HEK293T (cell line): ENCODE measurements around the gene PAPSS1.

ENCODE experiments used
- CTBP1 ChIP-seq: fragments of 450-650 bp; IDR thresholded peaks from 2 replicates; pipeline ENCODE4 v1.6.1; 2016; ENCODE audit warnings: borderline replicate concordance
- ELF4 ChIP-seq: fragments of 450-650 bp; IDR thresholded peaks from 2 replicates; pipeline ENCODE4 v1.6.1; 2017; ENCODE audit warnings: antibody characterized with exemption
- FOXK2 ChIP-seq: fragments of 450-650 bp; IDR thresholded peaks from 2 replicates; pipeline ENCODE4 v1.6.1; 2016; ENCODE audit warnings: mild to moderate bottlenecking
- FOXM1 ChIP-seq: fragments of 450-650 bp; IDR thresholded peaks from 2 replicates; pipeline ENCODE4 v1.6.1; 2017; ENCODE audit warnings: mild to moderate bottlenecking, borderline replicate concordance
- L3MBTL2 ChIP-seq: fragments of 450-650 bp; conservative IDR thresholded peaks from 2 replicates; pipeline ENCODE4 v1.6.1; 2016; ENCODE audit warnings: mild to moderate bottlenecking
- NFRKB ChIP-seq: fragments of 450-650 bp; IDR thresholded peaks from 2 replicates; pipeline ENCODE4 v1.6.1; 2016; ENCODE audit warnings: mild to moderate bottlenecking, moderate library complexity
- SUZ12 ChIP-seq: fragments of 450-650 bp; IDR thresholded peaks from 2 replicates; pipeline ENCODE4 v1.6.1; 2016; ENCODE audit warnings: mild to moderate bottlenecking
- TARDBP ChIP-seq: fragments of 450-650 bp; IDR thresholded peaks from 2 replicates; pipeline ENCODE4 v1.6.1; 2016
- ZNF384 ChIP-seq: fragments of 450-650 bp; IDR thresholded peaks from 2 replicates; pipeline ENCODE4 v1.6.1; 2016
- TF ChIP-seq, protein P1 (sequence below): fragments of 450-650 bp; IDR thresholded peaks from 2 replicates; pipeline ENCODE4 v1.6.1; 2016

DNA sequence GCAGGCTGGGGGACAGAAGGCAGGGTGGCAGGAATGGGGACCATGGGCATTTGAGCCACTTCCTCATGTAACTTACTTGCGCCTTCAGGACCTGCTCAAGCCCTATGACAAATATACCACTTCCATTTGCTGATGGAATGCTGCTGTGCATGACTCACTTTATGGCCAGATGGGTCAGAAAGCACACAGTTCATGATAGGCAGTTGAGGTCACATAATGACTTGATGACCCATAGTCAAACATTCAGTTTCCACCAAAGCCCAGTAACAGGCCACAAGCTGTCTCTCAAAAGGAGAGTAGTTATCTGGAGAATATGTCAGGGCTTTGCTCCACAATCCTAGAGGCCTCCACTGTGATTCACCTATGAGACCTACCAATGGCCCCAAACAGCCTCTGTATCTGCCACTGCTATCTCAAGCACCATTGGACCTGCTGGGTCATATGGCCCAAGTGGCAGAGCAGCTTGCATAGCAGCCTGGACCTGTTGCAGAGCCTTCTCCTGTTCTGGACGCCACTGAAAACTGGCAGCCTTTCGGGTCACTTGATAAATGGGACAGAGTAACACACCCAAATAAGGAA is 5.3 kb upstream of the PAPSS1 start:
- TF ChIP-seq CTBP1, result no peak
- TF ChIP-seq ZNF384, result no peak
- TF ChIP-seq L3MBTL2, result no peak
- TF ChIP-seq NFRKB, result no peak
- no peak for TF ChIP-seq FOXM1
- no peak for TF ChIP-seq SUZ12
- TF ChIP-seq TARDBP, result no peak
- no peak for TF ChIP-seq ELF4
- TF ChIP-seq, protein P1, sequence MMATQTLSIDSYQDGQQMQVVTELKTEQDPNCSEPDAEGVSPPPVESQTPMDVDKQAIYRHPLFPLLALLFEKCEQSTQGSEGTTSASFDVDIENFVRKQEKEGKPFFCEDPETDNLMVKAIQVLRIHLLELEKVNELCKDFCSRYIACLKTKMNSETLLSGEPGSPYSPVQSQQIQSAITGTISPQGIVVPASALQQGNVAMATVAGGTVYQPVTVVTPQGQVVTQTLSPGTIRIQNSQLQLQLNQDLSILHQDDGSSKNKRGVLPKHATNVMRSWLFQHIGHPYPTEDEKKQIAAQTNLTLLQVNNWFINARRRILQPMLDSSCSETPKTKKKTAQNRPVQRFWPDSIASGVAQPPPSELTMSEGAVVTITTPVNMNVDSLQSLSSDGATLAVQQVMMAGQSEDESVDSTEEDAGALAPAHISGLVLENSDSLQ, result no peak
- no peak for TF ChIP-seq FOXK2
